Activated effector memory CD4-positive, alpha-beta T cell treated with Interleukin-2 at 50 U/mL for 16 hours (primary cell): ENCODE results near the gene AUTS2.

Source experiments
- DNase-seq: peaks from one replicate; pipeline ENCODE4 v3.0.0-alpha.2; 2020

The AUTS2 gene

DNA sequence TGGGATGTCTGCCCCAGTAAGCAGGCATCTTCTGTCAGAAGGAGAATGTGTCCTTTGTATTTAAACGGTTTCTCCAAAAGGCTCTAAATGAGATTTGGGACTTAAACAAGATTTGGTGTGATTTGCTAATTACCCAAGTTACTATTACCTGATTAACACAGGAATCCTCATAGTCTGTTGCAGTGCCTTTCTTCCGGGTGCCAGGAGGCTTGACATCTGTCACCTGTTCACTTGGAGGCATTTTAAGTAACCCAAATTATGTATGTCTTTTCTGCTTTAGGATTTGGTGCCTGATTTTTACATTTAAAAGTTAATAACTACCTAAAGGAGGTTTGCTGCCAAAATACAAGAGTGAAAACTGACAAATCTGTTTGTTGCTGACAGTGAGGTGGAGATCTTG, 945.7 kb downstream of the AUTS2 start:
- no peak for DNase-seq

GRCh38 chr7:70545214-70545613, 946.9 kb downstream of the AUTS2 start:
- DNase-seq = no peak

DNA sequence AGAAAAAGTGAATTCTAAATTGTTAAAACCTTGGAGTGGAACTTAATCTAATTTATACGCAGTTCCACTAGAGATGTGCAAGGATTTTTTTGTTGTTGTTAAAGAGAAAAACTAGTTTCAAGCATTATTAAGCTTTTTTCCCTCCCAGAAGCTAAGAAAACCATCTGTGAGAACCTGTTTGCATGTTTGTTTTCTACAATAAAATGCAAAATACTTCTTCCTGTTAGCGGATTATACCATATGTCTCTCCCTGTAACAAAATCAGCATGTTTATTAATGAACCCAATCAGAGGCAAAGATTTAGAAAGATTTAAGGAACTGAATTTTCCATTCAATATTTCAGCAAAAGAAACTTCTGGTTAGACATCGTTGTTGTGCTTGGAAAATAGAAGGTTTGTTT, 953.9 kb downstream of the AUTS2 start:
- no peak for DNase-seq

DNA sequence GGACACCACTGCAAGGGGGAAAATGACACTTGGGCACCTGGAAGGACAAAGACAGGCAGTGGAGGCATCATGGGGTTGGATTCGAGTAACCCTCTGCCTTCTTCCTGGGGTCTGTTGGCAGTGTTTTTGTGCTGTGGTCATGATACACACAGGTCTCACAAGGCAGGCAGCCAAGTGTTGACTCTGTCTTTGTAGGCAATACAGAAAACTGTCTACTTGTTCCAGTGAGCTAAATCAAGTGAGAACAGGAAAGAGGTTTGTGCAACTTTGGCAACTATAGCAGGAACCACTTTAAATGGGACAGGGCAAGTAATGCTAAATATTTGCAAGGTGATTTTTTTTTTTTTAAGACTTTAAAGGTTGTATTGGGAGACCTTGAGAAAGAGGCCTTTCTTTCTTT, 955.1 kb downstream of the AUTS2 start:
- DNase-seq = no peak

GRCh38 chr7:70554646-70555045, 956.4 kb downstream of the AUTS2 start:
- no peak for DNase-seq

DNA sequence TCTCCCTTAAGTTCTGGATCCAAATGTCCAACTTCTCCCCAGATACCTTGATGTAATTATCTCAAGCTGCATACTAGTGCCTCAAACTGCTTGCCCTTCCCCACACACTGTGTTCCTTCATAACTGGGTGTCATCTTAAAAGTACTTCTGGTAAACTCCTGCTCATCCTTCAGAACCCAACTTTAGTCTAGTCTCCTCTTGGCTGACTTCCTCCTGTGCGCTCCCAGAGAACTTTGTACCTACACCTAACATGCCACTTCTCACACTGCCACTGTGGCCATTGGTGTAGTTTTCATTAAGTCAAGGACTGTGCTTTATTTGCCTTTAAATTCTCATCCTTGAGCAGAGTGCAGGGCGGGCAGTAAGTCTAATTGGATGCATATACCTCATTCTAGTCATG, 958.5 kb downstream of the AUTS2 start:
- no peak for DNase-seq

GRCh38 chr7:70557338-70557737, 959.1 kb downstream of the AUTS2 start:
- DNase-seq = no peak

DNA sequence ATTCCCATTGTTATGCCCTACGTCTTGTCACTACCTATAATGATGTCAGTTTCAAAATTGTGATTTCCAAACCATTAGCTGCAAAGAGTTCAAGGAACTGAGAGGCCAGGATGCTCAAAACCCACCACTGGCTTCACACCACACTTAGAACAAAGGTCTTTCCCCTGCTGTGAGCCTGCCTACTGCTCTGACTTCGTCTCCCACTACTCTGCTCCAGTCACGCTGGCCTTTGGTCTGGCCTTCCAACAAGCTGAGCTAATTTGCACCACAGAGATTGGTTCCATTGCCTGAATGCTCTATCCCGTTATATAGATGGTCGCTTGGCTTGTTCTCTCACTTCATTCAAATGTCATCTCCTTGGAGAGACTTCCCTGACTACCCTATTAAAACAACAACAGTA, 961.5 kb downstream of the AUTS2 start:
- DNase-seq = no peak

GRCh38 chr7:70563960-70564359, 965.7 kb downstream of the AUTS2 start:
- no peak for DNase-seq

- no peak for DNase-seq
These were observed 967.6 kb downstream of the AUTS2 start for GRCh38 chr7:70565721-70566370.

DNA sequence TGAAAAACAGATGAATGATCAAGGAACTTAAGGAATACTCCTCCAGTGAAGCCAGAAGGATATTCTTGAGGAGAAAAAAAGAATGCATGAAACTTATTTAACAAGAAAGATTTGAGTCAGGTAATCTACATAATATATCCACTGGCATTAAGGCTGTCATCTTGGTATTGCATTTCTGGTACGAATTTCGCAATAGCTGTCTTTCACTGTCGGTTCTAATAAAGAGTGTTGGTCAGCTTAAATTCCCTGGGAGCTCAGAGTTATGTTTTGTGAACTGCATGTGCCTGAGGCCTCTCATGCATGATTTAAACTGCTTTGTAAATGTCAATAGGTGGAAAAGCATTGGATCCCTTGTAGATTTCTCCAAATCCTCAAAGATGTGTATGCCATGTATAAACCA, 968.4 kb downstream of the AUTS2 start:
- no peak for DNase-seq

GRCh38 chr7:70568674-70569334, 970.5 kb downstream of the AUTS2 start:
- DNase-seq = no peak

- no peak for DNase-seq
These were observed 971.1 kb downstream of the AUTS2 start for GRCh38 chr7:70569335-70569819.

DNA sequence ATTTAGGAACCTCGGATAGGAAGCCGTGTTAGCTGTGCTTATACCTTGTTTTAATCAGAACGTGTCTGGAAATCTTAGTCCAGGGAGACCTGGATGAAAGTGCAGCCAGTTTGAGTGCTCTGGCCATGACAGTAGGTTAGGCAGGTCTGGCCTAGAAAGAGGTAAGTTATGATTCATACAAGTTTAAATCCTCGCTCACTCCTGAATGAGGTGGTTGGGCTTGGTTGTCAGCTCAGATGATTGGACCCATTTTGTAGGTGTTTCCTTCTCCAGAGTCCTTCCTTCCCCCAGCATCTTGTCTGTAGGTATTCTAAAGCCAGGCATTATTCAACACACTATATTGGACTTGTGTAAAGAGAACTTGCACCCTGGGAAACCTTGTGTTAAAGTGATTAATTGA, 971.8 kb downstream of the AUTS2 start:
- DNase-seq = no peak

- DNase-seq = no peak
These were observed 972.7 kb downstream of the AUTS2 start for GRCh38 chr7:70570961-70571360.

- DNase-seq = no peak
These were observed 973.2 kb downstream of the AUTS2 start for GRCh38 chr7:70571403-70571934.

DNA sequence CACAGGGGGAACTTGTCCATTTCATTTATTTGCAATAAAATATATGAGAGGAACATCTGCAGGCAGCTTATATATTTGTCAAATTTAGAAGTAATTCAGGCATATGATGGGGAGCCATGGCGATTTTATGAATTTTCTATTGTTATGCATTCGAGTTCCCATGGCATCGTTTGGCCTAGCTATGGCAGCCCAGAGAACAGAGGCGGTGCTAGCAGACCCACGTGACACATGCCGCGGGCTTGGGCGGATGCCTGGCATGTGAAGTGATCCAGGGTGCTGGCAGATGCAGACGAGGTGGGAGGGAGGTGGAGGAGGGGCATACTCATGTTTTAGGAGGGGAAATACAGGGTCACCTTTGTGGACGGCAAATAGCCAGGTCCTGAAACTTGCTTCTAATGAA, 973.7 kb downstream of the AUTS2 start:
- DNase-seq = no peak

DNA sequence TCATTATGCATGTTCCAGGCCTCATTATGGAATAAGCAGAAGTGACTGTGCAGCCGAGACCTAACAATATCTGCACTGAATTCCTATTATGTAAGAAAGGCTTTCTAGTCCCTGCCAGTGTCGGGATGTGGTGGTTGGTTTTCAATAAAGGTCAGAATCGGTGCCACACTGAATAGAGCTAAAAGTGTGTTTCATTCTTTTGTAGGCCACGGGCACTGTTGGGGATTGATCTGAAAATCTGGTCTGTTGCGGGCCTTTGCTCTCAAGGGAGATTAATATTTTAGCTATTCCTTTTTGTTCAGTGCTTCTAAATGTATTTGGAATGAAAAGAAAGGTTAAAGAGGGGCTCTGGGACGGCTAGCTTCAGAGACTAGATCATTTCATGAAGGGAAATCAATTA, 974.3 kb downstream of the AUTS2 start:
- no peak for DNase-seq

DNA sequence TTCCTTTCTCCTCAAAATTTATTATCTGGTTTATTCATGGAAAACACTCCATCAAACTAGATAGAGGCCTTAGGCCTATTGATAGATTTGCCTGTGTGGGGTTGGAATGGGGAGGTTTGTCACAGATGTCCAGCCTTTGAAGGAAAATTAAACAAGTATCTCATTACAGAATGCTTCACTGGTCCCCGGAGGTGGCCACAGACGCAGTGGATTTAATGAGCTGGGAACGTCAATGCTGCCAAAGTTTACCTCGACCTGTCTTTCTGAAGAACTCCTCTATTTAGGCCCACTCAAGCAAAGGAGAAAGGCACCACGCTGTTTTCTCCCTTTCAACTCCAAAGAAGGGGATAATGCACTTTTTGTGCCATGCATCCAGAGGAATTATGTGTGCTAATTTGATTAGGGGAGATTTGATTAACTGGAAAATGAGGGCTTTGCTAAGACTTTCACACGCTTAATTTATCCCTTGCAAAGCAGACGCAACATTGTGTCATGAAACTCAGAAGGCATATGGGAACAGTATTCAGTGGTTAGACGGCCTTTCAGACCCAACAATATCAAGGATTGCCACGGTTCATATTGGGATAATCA, 974.9 kb downstream of the AUTS2 start:
- no peak for DNase-seq

DNA sequence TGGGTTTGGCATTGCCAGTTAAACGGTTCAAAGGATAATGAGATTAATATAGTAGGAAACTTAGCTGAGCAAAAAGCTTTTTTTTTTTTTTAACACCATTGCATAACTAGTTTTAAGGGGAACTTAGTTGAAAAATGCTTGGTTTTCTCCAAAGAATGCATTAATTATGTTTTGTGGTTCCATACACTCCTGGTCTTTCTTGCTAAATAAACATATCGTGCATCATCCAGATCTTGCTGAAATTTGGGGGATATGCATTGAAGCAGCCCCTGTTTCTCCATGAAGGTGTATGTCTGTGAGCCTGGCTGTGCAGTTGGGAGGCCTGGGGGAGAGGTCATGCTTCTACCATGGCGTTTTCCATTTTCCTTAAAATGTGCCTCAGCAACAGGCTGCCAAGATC, 975.4 kb downstream of the AUTS2 start:
- DNase-seq = no peak

DNA sequence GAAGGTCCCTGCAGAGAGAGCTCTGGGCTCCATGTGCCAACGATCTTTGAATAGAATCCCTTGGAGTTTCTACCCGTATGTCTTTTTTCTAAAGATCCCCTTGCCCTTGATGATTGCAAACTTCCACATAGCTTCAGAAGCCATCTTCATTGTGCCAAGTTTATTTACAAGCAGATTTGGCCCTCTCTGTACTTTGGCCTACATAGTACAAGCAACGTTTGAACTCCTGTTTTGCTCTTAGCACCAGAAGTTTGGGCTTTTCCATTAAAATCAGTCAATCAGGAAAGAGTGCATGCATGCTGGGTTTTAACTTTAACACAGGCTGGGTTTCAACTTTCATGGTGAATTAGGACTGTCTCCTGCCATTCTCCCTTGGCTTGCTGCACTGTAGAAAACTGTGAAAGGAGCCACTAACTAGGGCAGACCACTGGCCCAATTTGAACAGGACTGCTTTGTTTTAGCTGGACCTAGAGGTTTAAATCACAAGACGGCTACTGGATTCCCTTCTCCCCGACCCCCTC, 976.1 kb downstream of the AUTS2 start:
- DNase-seq = no peak

- DNase-seq = no peak
These were observed 976.9 kb downstream of the AUTS2 start for GRCh38 chr7:70574970-70575799.

GRCh38 chr7:70577078-70577477, 978.8 kb downstream of the AUTS2 start:
- no peak for DNase-seq
